HepG2 (cell line): ENCODE measurements around the gene PTPN2. TPM values are rescaled to one million over a fixed set of nuclear protein-coding genes. Genes with fewer than 3 reads are reported as not detected.

ENCODE experiments used
- ATF7 ChIP-seq, 2 experiments: fragments of 450-650 bp in 1 of 2; sonication (generic) in 1 of 2; formaldehyde crosslinking in 1 of 2; IDR thresholded peaks; 2 replicates each; pipeline versions ENCODE4 v1.4.0 to v1.6.1; 2016 to 2020; ENCODE audit warnings: antibody characterized with exemption in 1 of 2, mild to moderate bottlenecking in 1 of 2, missing genetic modification reagents in 1 of 2
- CREM ChIP-seq, 2 experiments: sonication (generic) in 1 of 2; formaldehyde crosslinking in 1 of 2; IDR thresholded peaks; 2 replicates each; pipeline versions ENCODE4 v1.4.0 to v1.6.1; 2016 to 2020; ENCODE audit warnings: antibody characterized with exemption in 1 of 2, mild to moderate bottlenecking in 1 of 2, missing genetic modification reagents in 1 of 2
- EED ChIP-seq: sonication (generic); formaldehyde crosslinking; IDR thresholded peaks from 2 replicates; pipeline ENCODE4 v1.5.0; 2020; ENCODE audit warnings: mild to moderate bottlenecking, missing genetic modification reagents
- EZH2 ChIP-seq: conservative IDR thresholded peaks from 2 replicates; pipeline ENCODE4 v1.6.1; 2012; ENCODE audit warnings: mild to moderate bottlenecking, low read depth, low read length, moderate library complexity
- HNF4G ChIP-seq, 2 experiments: sonication (generic) in 1 of 2; formaldehyde crosslinking in 1 of 2; IDR thresholded peaks; 2 replicates each; pipeline versions ENCODE4 v1.4.0 to v1.6.1; 2011 to 2020; ENCODE audit warnings: borderline replicate concordance in 2 of 2, low read depth in 2 of 2, mild to moderate bottlenecking in 2 of 2, low read length in 1 of 2, missing genetic modification reagents in 1 of 2, moderate library complexity in 1 of 2
- KLF16 ChIP-seq, 2 experiments: sonication (generic) in 1 of 2; formaldehyde crosslinking in 1 of 2; IDR thresholded peaks; 2 replicates each; pipeline versions ENCODE4 v1.6.1 to v1.8.0; 2016 to 2023; ENCODE audit warnings: missing genetic modification reagents in 2 of 2, missing compliant biosample characterization in 1 of 2
- MED1 ChIP-seq: sonication (generic); formaldehyde crosslinking; IDR thresholded peaks from 2 replicates; pipeline ENCODE4 v1.4.0; 2020; ENCODE audit warnings: missing genetic modification reagents
- NAIF1 ChIP-seq: sonication (generic); formaldehyde crosslinking; IDR thresholded peaks from 2 replicates; pipeline ENCODE4 v1.5.0; 2020; ENCODE audit warnings: mild to moderate bottlenecking, missing genetic modification reagents, borderline replicate concordance
- NFYB ChIP-seq: sonication (generic); formaldehyde crosslinking; IDR thresholded peaks from 2 replicates; pipeline ENCODE4 v1.4.0; 2020; ENCODE audit warnings: missing genetic modification reagents
- POLR2G ChIP-seq: fragments of 200-400 bp; formaldehyde crosslinking; IDR thresholded peaks from 2 replicates; pipeline ENCODE4 v1.6.1; 2018; ENCODE audit warnings: mild to moderate bottlenecking, low read depth, low read length, moderate library complexity
- REXO4 ChIP-seq: sonication (generic); formaldehyde crosslinking; IDR thresholded peaks from 2 replicates; pipeline ENCODE4 v1.8.0; 2022; ENCODE audit warnings: missing genetic modification reagents, mild to moderate bottlenecking, borderline replicate concordance
- RORA ChIP-seq: sonication (generic); formaldehyde crosslinking; IDR thresholded peaks from 2 replicates; pipeline ENCODE4 v1.5.0; 2020; ENCODE audit warnings: mild to moderate bottlenecking, missing genetic modification reagents, moderate library complexity
- SP5 ChIP-seq: IDR thresholded peaks from 2 replicates; pipeline ENCODE4 v1.6.1; 2016; ENCODE audit warnings: low read depth, borderline replicate concordance
- TAF15 ChIP-seq: fragments of 200-400 bp; formaldehyde crosslinking; IDR thresholded peaks from one replicate; pipeline ENCODE4 v1.6.1; 2018; ENCODE audit warnings: mild to moderate bottlenecking, low read depth, low read length; ENCODE audit not compliant: poor library complexity, severe bottlenecking
- TP53 ChIP-seq: sonication (generic); formaldehyde crosslinking; conservative IDR thresholded peaks from 2 replicates; pipeline ENCODE4 v1.4.0; 2020; ENCODE audit warnings: missing genetic modification reagents
- ZNF577 ChIP-seq: sonication (generic); formaldehyde crosslinking; IDR thresholded peaks from 2 replicates; pipeline ENCODE4 v1.4.0; 2020; ENCODE audit warnings: mild to moderate bottlenecking, low read depth, missing genetic modification reagents, borderline replicate concordance
- ZNF598 ChIP-seq: sonication (generic); formaldehyde crosslinking; IDR thresholded peaks from 2 replicates; pipeline ENCODE4 v1.5.1; 2020; ENCODE audit warnings: mild to moderate bottlenecking, missing genetic modification reagents, borderline replicate concordance
- ZNF614 ChIP-seq: IDR thresholded peaks from 2 replicates; pipeline ENCODE4 v1.6.1; 2018; ENCODE audit warnings: missing biosample characterization, missing genetic modification reagents, inconsistent platforms, borderline replicate concordance
- ZNF792 ChIP-seq: IDR thresholded peaks from 2 replicates; pipeline ENCODE4 v1.6.1; 2016
- polyA plus RNA-seq, 8 experiments: library from polyadenylated mRNA; depleted of rRNA in 3 of 8; stranded (reverse) in 7 of 8; unstranded in 1 of 8; fragments of >200 nt; fragmentation: Illumina TruSeq in 4 of 8; extraction: Trizol in 4 of 8; gene quantifications; 2 replicates each; pipeline versions ENCODE4 v1.2.1 to v1.2.3, GENCODE V29; 2011 to 2016; ENCODE audit warnings: low read depth in 4 of 8, missing spikeins in 1 of 8, mixed read lengths in 1 of 8; ENCODE audit not compliant: insufficient read depth in 1 of 8
- total RNA-seq, 5 experiments: library from RNA; depleted of rRNA; stranded (reverse); fragments of >200 nt; fragmentation: Illumina TruSeq; extraction: Trizol; gene quantifications; 2 replicates each; pipeline ENCODE4 v1.2.3, GENCODE V29; 2016; ENCODE audit warnings: low read depth in 1 of 5
- TF ChIP-seq, protein P1 (sequence below): sonication (generic); formaldehyde crosslinking; conservative IDR thresholded peaks from 2 replicates; pipeline ENCODE4 v1.8.0; 2022; ENCODE audit warnings: missing genetic modification reagents
- TF ChIP-seq, protein P2 (sequence below), 2 experiments: sonication (generic) in 1 of 2; formaldehyde crosslinking in 1 of 2; IDR thresholded peaks; 2 replicates each; pipeline versions ENCODE4 v1.5.1 to v1.6.1; 2011 to 2020; ENCODE audit warnings: borderline replicate concordance in 1 of 2, low read depth in 1 of 2, low read length in 1 of 2, mild to moderate bottlenecking in 1 of 2, missing genetic modification reagents in 1 of 2, moderate library complexity in 1 of 2
- TF ChIP-seq, protein P3 (sequence below): sonication (generic); formaldehyde crosslinking; IDR thresholded peaks from 2 replicates; pipeline ENCODE4 v1.4.0; 2020; ENCODE audit warnings: missing genetic modification reagents
- TF ChIP-seq, protein P4 (sequence below): sonication (generic); formaldehyde crosslinking; IDR thresholded peaks from 2 replicates; pipeline ENCODE4 v1.5.1; 2020; ENCODE audit warnings: mild to moderate bottlenecking, missing genetic modification reagents, borderline replicate concordance

Gene PTPN2
- total and polyA plus RNA-seq, 2 of the 13 experiments (the other 11 are each of a cell fraction or from before 2014, with no cell fraction given) = 24.9 to 41.5 TPM

DNA sequence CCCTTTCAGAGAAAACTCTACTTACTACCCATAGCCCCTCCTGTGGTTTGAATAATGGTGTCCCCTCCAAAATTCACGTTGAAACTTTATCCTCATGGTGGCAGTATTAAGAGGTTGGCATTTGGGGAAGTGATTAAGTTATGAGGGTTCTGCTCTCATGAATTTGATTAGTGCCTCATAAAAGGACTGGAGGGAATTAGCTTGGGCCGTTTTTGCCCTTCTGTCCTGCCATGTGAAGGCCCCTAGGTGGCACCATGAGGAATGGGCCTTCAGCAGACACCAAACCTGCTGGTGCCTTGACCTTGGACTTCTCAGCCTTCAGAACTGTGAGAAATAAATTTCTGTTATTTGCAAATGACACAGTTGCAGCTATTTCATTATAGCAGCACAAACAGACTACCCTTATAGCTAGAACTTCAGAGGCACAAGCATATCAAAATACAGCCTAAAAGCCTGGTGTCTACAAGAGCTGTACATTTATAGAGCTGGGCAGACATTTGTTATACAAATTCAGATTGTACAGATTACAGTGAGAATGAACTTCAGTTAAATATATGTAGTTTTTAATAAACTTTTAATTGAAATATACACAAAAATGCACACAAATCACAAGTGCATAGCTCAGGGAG, 2.6 kb upstream of the PTPN2 start (continued):
- TF ChIP-seq CREM (IDR thresholded peaks at IDR 0.05) = no peak
- TF ChIP-seq CREM (CRISPR knock-in tag; IDR thresholded peaks at IDR 0.05) = no peak
- no peak for TF ChIP-seq ZNF792 (CRISPR knock-in tag)
- TF ChIP-seq ATF7 (IDR thresholded peaks at IDR 0.05) = no peak
- no peak for TF ChIP-seq ATF7 (CRISPR knock-in tag; IDR thresholded peaks at IDR 0.05)
- TF ChIP-seq, protein P1, sequence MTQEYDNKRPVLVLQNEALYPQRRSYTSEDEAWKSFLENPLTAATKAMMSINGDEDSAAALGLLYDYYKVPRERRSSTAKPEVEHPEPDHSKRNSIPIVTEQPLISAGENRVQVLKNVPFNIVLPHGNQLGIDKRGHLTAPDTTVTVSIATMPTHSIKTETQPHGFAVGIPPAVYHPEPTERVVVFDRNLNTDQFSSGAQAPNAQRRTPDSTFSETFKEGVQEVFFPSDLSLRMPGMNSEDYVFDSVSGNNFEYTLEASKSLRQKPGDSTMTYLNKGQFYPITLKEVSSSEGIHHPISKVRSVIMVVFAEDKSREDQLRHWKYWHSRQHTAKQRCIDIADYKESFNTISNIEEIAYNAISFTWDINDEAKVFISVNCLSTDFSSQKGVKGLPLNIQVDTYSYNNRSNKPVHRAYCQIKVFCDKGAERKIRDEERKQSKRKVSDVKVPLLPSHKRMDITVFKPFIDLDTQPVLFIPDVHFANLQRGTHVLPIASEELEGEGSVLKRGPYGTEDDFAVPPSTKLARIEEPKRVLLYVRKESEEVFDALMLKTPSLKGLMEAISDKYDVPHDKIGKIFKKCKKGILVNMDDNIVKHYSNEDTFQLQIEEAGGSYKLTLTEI (CRISPR knock-in tag) = no peak
- TF ChIP-seq TP53 (CRISPR knock-in tag) = no peak
- TF ChIP-seq KLF16 (CRISPR knock-in tag; IDR thresholded peaks at IDR 0.05) = no peak
- TF ChIP-seq HNF4G (IDR thresholded peaks at IDR 0.05; ENCODE audit: borderline replicate concordance, low read depth, low read length) = no peak
- TF ChIP-seq HNF4G (CRISPR knock-in tag; IDR thresholded peaks at IDR 0.05; ENCODE audit: borderline replicate concordance, low read depth) = no peak
- no peak for TF ChIP-seq ZNF598 (CRISPR knock-in tag)
- TF ChIP-seq, protein P2, sequence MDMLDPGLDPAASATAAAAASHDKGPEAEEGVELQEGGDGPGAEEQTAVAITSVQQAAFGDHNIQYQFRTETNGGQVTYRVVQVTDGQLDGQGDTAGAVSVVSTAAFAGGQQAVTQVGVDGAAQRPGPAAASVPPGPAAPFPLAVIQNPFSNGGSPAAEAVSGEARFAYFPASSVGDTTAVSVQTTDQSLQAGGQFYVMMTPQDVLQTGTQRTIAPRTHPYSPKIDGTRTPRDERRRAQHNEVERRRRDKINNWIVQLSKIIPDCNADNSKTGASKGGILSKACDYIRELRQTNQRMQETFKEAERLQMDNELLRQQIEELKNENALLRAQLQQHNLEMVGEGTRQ (IDR thresholded peaks at IDR 0.05; ENCODE audit: low read depth, low read length) = no peak
- TF ChIP-seq, protein P2 (CRISPR knock-in tag; IDR thresholded peaks at IDR 0.05; ENCODE audit: borderline replicate concordance) = no peak
- TF ChIP-seq TAF15 = no peak
- TF ChIP-seq NFYB (CRISPR knock-in tag) = no peak
- no peak for TF ChIP-seq NAIF1 (CRISPR knock-in tag)
- TF ChIP-seq SP5 (CRISPR knock-in tag) = no peak
- TF ChIP-seq MED1 (CRISPR knock-in tag) = no peak
- no peak for TF ChIP-seq EED
- TF ChIP-seq, protein P3, sequence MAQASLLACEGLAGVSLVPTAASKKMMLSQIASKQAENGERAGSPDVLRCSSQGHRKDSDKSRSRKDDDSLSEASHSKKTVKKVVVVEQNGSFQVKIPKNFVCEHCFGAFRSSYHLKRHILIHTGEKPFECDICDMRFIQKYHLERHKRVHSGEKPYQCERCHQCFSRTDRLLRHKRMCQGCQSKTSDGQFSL (CRISPR knock-in tag) = no peak
- no peak for TF ChIP-seq ZNF577 (CRISPR knock-in tag)
- TF ChIP-seq POLR2G = 0 out of 2 replicates have a peak, but pooled peaks have one; percentile 32
- no peak for TF ChIP-seq ZNF614 (CRISPR knock-in tag)
- TF ChIP-seq REXO4 (CRISPR knock-in tag) = no peak
- no peak for TF ChIP-seq EZH2
- TF ChIP-seq, protein P4, sequence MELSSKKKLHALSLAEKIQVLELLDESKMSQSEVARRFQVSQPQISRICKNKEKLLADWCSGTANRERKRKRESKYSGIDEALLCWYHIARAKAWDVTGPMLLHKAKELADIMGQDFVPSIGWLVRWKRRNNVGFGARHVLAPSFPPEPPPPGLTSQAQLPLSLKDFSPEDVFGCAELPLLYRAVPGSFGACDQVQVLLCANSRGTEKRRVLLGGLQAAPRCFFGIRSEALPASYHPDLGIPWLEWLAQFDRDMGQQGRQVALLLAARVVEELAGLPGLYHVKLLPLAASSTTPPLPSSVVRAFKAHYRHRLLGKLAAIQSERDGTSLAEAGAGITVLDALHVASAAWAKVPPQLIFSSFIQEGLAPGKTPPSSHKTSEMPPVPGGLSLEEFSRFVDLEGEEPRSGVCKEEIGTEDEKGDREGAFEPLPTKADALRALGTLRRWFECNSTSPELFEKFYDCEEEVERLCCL = no peak
- no peak for TF ChIP-seq RORA
